Measurements from ENCODE around the gene SLC2A4RG. TPM values are rescaled to one million over a fixed set of nuclear protein-coding genes. Genes with fewer than 3 reads are reported as not detected.

The SLC2A4RG gene
- total and polyA plus RNA-seq, 2 of the 4 experiments (the other 2 are of a cell fraction): 5.0 to 50.3 TPM

DNA sequence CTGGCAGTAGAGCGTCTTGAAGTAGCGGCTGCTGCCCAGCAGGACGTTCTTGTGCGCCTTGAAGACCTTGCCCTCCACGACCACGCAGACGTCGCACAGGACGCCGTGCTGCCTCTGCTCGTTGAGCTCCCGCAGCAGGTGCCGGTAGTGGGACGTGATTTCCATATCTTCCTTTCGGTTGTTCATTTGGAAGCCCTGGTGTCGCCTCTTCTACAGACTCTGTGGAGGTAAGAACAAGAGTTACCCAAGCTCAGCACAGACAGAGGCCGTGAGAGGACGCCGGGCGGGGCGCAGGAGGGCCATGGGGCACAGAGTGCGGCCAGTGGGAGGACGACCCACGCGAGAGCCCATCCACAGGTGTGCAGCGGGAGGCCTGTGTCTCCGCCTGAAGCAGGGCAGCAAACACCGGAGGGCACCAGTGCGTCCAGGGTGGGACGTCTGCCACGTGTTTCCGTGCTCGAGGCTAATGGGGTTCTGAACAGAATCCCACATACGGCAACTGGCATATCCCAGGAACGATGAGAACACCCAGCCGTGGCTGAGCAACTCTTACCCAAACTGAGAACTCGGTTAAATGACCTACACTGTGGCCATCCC is 51.1 kb downstream of the SLC2A4RG start:
- DNase-seq (no peak), ATAC-seq (ENCODE audit: low read depth) (no peak)
- intact Hi-C loops (cut with micrococcal nuclease): no loop called here
- peaks cover 18% of the 10 kb centered on the region for H3K36me3 ChIP-seq (ENCODE audit: control insufficient read depth, insufficient read depth, low read length)
- H3K56ac ChIP-seq (ENCODE audit: extremely low read depth, insufficient read depth, low read length): no peak overlapping the region
- peaks cover 6 to 47% of the 10 kb centered on the region in 2 experiments for H3K79me1 ChIP-seq (ENCODE audit: low read depth in 1 of 2, low read length in 2 of 2)
- no peak overlapping the region for H2AK9ac ChIP-seq (replicated peaks; ENCODE audit: low read depth, low read length, poor library complexity)
- H4K20me1 ChIP-seq (ENCODE audit: insufficient read depth, low read length): peaks cover 20% of the 10 kb centered on the region; the same call in 1 of the 2 replicates
- no peak overlapping the region for H3K4ac ChIP-seq (ENCODE audit: low read depth, low read length)
- ChIA-PET POLR2A (ENCODE audit: unreplicated experiment) (no interaction called here), CTCF (no interaction called here)
- H3K4me3 ChIP-seq (ENCODE audit: insufficient read depth, low read depth, low read length): no peak overlapping the region
- no peak overlapping the region for H4K8ac ChIP-seq (ENCODE audit: low read depth in 2 of 2, low read length in 2 of 2)
- in situ Hi-C loops (cut with MboI; ENCODE audit: low sequenced_read_pairs): no loop called here
- no peak overlapping the region for H2BK120ac ChIP-seq (ENCODE audit: low read depth, low read length)
- no TSS peak for BruUV-seq (replicated peaks)
- H2BK5ac ChIP-seq (ENCODE audit: low read depth, low read length, poor library complexity, severe bottlenecking): no peak overlapping the region
- no peaks in the 10 kb centered on the region; the same call in 1 of the 2 replicates for H3K4me1 ChIP-seq (ENCODE audit: control insufficient read depth, insufficient read depth, low read length)
- no peaks in the 10 kb centered on the region for H3K9me3 ChIP-seq (ENCODE audit: control insufficient read depth, insufficient read depth, low read length)
- peak overlapping the region; percentile 0 for H2AFZ ChIP-seq (replicated peaks; ENCODE audit: low read length, poor library complexity)
- no peak overlapping the region for H3K18ac ChIP-seq (ENCODE audit: low read depth, low read length)
- dilution Hi-C loops (cut with HindIII; ENCODE audit: low sequenced_read_pairs, unreplicated experiment): no loop called here
- no peak overlapping the region for H4K91ac ChIP-seq (ENCODE audit: insufficient read depth, low read depth, low read length)
- WGBS, 2 experiments (ENCODE audit: extremely low coverage in 2 of 2, insufficient read length in 1 of 2): 96% methylated on average over 33 of the region's 37 CpGs; no CpG with 5 or more reads in 1 of the 2 experiments
- no peak overlapping the region for H3K27ac ChIP-seq (ENCODE audit: insufficient read depth, low read length)
- H2BK20ac ChIP-seq (ENCODE audit: low read depth, low read length): no peak overlapping the region
- H2BK15ac ChIP-seq (ENCODE audit: low read depth, low read length): no peak overlapping the region
- no peaks in the 10 kb centered on the region for H3K9me1 ChIP-seq (ENCODE audit: insufficient read depth, low read length)
- H4K5ac ChIP-seq (ENCODE audit: low read depth, low read length): no peak overlapping the region
- TF ChIP-seq, protein P1, sequence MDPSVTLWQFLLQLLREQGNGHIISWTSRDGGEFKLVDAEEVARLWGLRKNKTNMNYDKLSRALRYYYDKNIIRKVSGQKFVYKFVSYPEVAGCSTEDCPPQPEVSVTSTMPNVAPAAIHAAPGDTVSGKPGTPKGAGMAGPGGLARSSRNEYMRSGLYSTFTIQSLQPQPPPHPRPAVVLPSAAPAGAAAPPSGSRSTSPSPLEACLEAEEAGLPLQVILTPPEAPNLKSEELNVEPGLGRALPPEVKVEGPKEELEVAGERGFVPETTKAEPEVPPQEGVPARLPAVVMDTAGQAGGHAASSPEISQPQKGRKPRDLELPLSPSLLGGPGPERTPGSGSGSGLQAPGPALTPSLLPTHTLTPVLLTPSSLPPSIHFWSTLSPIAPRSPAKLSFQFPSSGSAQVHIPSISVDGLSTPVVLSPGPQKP (IDR thresholded peaks at IDR 0.05; ENCODE audit: borderline replicate concordance, low read depth, low read length): no peak
- TF ChIP-seq POLR2A (IDR thresholded peaks at IDR 0.05; ENCODE audit: low read depth, low read length) (no peak), RCOR1 (IDR thresholded peaks at IDR 0.05; ENCODE audit: insufficient replicate concordance, low read length) (no peak), MAFK (IDR thresholded peaks at IDR 0.05; ENCODE audit: low read depth, low read length) (no peak), SMC3 (IDR thresholded peaks at IDR 0.05; ENCODE audit: low read depth, low read length) (no peak), FOS (IDR thresholded peaks at IDR 0.05; ENCODE audit: low read depth, low read length) (no peak), MAZ (IDR thresholded peaks at IDR 0.05; ENCODE audit: borderline replicate concordance, low read depth, low read length) (no peak), RFX5 (IDR thresholded peaks at IDR 0.05; ENCODE audit: low read depth, low read length) (no peak), CHD1 (IDR thresholded peaks at IDR 0.05; ENCODE audit: low read depth, low read length) (no peak), BHLHE40 (IDR thresholded peaks at IDR 0.05; ENCODE audit: low read depth, low read length) (no peak)
- TF ChIP-seq, protein P2, sequence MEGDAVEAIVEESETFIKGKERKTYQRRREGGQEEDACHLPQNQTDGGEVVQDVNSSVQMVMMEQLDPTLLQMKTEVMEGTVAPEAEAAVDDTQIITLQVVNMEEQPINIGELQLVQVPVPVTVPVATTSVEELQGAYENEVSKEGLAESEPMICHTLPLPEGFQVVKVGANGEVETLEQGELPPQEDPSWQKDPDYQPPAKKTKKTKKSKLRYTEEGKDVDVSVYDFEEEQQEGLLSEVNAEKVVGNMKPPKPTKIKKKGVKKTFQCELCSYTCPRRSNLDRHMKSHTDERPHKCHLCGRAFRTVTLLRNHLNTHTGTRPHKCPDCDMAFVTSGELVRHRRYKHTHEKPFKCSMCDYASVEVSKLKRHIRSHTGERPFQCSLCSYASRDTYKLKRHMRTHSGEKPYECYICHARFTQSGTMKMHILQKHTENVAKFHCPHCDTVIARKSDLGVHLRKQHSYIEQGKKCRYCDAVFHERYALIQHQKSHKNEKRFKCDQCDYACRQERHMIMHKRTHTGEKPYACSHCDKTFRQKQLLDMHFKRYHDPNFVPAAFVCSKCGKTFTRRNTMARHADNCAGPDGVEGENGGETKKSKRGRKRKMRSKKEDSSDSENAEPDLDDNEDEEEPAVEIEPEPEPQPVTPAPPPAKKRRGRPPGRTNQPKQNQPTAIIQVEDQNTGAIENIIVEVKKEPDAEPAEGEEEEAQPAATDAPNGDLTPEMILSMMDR (conservative IDR thresholded peaks at IDR 0.05; ENCODE audit: low read depth, low read length): no peak
- no peak overlapping the region for H3K14ac ChIP-seq (replicated peaks; ENCODE audit: low read depth, low read length)
- H3K23ac ChIP-seq (ENCODE audit: low read depth, low read length): no peak overlapping the region
- no peak overlapping the region for H2AK5ac ChIP-seq (ENCODE audit: low read depth, low read length)
- no peak overlapping the region for H3K9ac ChIP-seq (ENCODE audit: low read depth, low read length)
- H3K4me2 ChIP-seq (ENCODE audit: low read depth, low read length): no peak overlapping the region
- no peaks in the 10 kb centered on the region for H3K27me3 ChIP-seq (ENCODE audit: control insufficient read depth, insufficient read depth, low read length)

Data from IMR-90 (cell line).